Measurements from ENCODE around the gene GOLGA6A. TPM values are rescaled to one million over a fixed set of nuclear protein-coding genes. Genes with fewer than 3 reads are reported as not detected.

Gene GOLGA6A
- total RNA-seq, 2 experiments from 2014 or later: 0.16 to 0.42 TPM

- intact Hi-C loops (cut with DNase I, micrococcal nuclease): loop anchor here in 1 of 2 experiments (1.0 kb wide), 1 partner anchor 63 kb away; no protein-coding TSS in a partner anchor
- no peak overlapping the region for H3K27ac ChIP-seq (ENCODE audit: low read depth in 1 of 2, low read length in 2 of 2)
- CTCF ChIA-PET: interaction anchor here (1.2 kb wide), 1 partner anchor 85 kb away, joined by 5 read pairs; no protein-coding TSS in a partner anchor
- Mint-ChIP-seq H3K4me1 (ENCODE audit: low read depth) (no peaks in the 10 kb centered on the region), H3K36me3 (ENCODE audit: low read depth) (peaks cover 58% of the 10 kb centered on the region), H3K9me3 (no peaks in the 10 kb centered on the region), H3K4me3 (no peak overlapping the region), H3K27me3 (no peaks in the 10 kb centered on the region), H3K27ac (no peak overlapping the region)
- no peak for TF ChIP-seq CTCF (IDR thresholded peaks at IDR 0.05)
- DNase-seq (no peak), ATAC-seq (ENCODE audit: poor library complexity) (no peak)
- POLR2A ChIA-PET: no interaction called here
- no peak overlapping the region for H3K4me3 ChIP-seq (ENCODE audit: low read length)
- no peaks in the 10 kb centered on the region for H3K27me3 ChIP-seq (ENCODE audit: control insufficient read depth in 1 of 2, insufficient read depth in 2 of 2, low read length in 2 of 2)
- no peaks in the 10 kb centered on the region for H3K9me3 ChIP-seq (ENCODE audit: control insufficient read depth in 1 of 2, insufficient read depth in 1 of 2, low read length in 2 of 2)
- H3K36me3 ChIP-seq (ENCODE audit: insufficient read depth, low read length): peaks cover 51% of the 10 kb centered on the region
- H3K4me1 ChIP-seq (ENCODE audit: insufficient read depth, low read length): no peaks in the 10 kb centered on the region
Observed at GRCh38 chr15:74036271-74037170, 45.8 kb downstream of the GOLGA6A start.

DNA sequence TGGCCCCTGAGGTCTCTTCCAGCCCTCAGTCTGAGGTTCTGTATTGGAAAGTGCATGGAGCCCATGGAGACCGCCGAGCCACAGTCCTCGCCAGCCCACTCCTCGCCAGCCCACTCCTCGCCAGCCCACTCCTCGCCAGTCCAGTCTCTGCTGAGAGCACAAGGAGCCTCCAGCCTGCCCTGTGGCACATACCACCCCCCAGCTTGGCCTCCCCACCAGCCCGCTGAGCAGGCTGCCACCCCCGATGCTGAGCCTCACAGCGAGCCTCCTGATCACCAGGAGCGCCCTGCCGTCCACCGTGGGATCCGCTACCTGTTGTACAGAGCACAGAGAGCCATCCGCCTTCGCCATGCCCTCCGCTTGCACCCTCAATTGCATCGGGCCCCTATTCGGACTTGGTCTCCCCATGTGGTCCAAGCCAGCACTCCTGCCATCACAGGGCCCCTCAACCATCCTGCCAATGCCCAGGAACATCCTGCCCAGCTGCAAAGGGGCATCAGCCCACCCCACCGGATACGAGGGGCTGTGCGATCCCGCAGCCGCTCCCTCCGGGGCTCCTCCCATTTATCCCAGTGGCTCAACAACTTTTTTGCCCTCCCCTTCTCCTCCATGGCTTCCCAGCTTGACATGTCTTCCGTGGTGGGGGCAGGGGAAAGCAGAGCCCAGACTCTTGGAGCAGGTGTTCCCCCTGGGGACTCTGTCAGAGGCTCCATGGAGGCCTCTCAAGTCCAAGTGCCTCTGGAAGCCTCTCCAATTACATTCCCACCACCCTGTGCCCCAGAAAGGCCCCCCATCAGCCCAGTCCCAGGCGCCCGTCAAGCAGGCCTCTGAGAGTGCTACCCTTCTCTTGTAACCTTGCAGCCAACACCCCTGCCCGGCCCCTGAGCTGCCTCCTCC, 47.0 kb downstream of the GOLGA6A start:
- CTCF ChIA-PET: no interaction called here

More for the DNA sequence above, 47.0 kb downstream of the GOLGA6A start:
- H3K4me1 Mint-ChIP-seq (ENCODE audit: low read depth): no peaks in the 10 kb centered on the region
- no peak overlapping the region for H3K27ac ChIP-seq (ENCODE audit: low read depth in 1 of 2, low read length in 2 of 2)
- peaks cover 70% of the 10 kb centered on the region for H3K36me3 Mint-ChIP-seq (ENCODE audit: low read depth)
- H3K36me3 ChIP-seq (ENCODE audit: insufficient read depth, low read length): peaks cover 51% of the 10 kb centered on the region
- ATAC-seq (ENCODE audit: poor library complexity): no peak
- no peaks in the 10 kb centered on the region for H3K9me3 ChIP-seq (ENCODE audit: control insufficient read depth in 1 of 2, insufficient read depth in 1 of 2, low read length in 2 of 2)
- intact Hi-C loops (cut with DNase I, micrococcal nuclease): loop anchor here in 1 of 2 experiments (1.0 kb wide), 1 partner anchor 62 kb away; no protein-coding TSS in a partner anchor
- H3K27me3 ChIP-seq (ENCODE audit: control insufficient read depth in 1 of 2, insufficient read depth in 2 of 2, low read length in 2 of 2): no peaks in the 10 kb centered on the region
- no peak for TF ChIP-seq CTCF (IDR thresholded peaks at IDR 0.05)
- H3K4me1 ChIP-seq (ENCODE audit: insufficient read depth, low read length): no peaks in the 10 kb centered on the region
- H3K4me3 Mint-ChIP-seq: no peak overlapping the region
- H3K4me3 ChIP-seq (ENCODE audit: low read length): no peak overlapping the region
- DNase-seq: no peak
- H3K27ac Mint-ChIP-seq: no peak overlapping the region
- no peaks in the 10 kb centered on the region for H3K9me3 Mint-ChIP-seq
- H3K27me3 Mint-ChIP-seq: no peaks in the 10 kb centered on the region
- POLR2A ChIA-PET: no interaction called here
